SU-DHL-6 (cell line): ENCODE data around the gene TMEM86B.

ENCODE experiments used
- H2AFZ ChIP-seq: fragments of 200-600 bp; sonication (generic); 2 replicates; pipeline ENCODE4 v1.6.1; 2014; ENCODE audit warnings: low read depth, mild to moderate bottlenecking, moderate library complexity, mixed read lengths, antibody characterized with exemption, low read length; ENCODE audit not compliant: severe bottlenecking
- H3F3A ChIP-seq: fragments of 200-600 bp; shearing (Covaris generic); 2 replicates; pipeline ENCODE4 v1.6.0; 2016; ENCODE audit warnings: antibody characterized with exemption, mild to moderate bottlenecking; ENCODE audit not compliant: insufficient read depth
- H3K27ac ChIP-seq: fragments of 200-600 bp; sonication (generic); 2 replicates; pipeline ENCODE4 v1.5.1; 2016; ENCODE audit warnings: low read depth, mild to moderate bottlenecking, low read length, moderate library complexity, mixed read lengths
- H3K27me3 ChIP-seq: fragments of 200-600 bp; sonication (generic), shearing (Covaris generic); 2 replicates; pipeline ENCODE4 v1.6.0; 2014; ENCODE audit warnings: mild to moderate bottlenecking, low read length
- H3K36me3 ChIP-seq: fragments of 200-600 bp; sonication (generic); 2 replicates; pipeline ENCODE4 v1.6.1; 2014; ENCODE audit warnings: mild to moderate bottlenecking, low read length, mixed read lengths
- H3K4me2 ChIP-seq: fragments of 300-600, 200-600 bp; shearing (Covaris generic), sonication (generic); 2 replicates; pipeline ENCODE4 v1.6.0; 2014; ENCODE audit warnings: low read length, low read depth, mild to moderate bottlenecking; ENCODE audit not compliant: poor library complexity, severe bottlenecking
- H3K4me3 ChIP-seq: fragments of 200-600 bp; sonication (generic); 2 replicates; pipeline ENCODE4 v1.5.1; 2014; ENCODE audit warnings: antibody characterized with exemption, low read length, mild to moderate bottlenecking, mixed read lengths; ENCODE audit not compliant: insufficient read depth, poor library complexity, severe bottlenecking
- H3K79me2 ChIP-seq: fragments of 200-600 bp; sonication (generic); 2 replicates; pipeline ENCODE4 v1.6.1; 2014; ENCODE audit warnings: mild to moderate bottlenecking, low read length, moderate library complexity; ENCODE audit not compliant: insufficient read depth
- H3K9ac ChIP-seq: fragments of 200-600 bp; sonication (generic); 2 replicates; pipeline ENCODE4 v1.7.0; 2014; ENCODE audit warnings: mild to moderate bottlenecking, low read length
- H3K9me2 ChIP-seq: fragments of 200-600 bp; sonication (generic); replicated peaks from 2 replicates; pipeline ENCODE4 v1.6.1; 2014; ENCODE audit warnings: low read length; ENCODE audit not compliant: insufficient read depth
- H3K9me3 ChIP-seq: fragments of 200-600 bp; sonication (generic); 2 replicates; pipeline ENCODE4 v1.6.1; 2014; ENCODE audit warnings: low read length, mixed read lengths; ENCODE audit not compliant: insufficient read depth
- H4K20me1 ChIP-seq: fragments of 200-600 bp; sonication (generic); 2 replicates; pipeline ENCODE4 v1.6.1; 2014; ENCODE audit warnings: low read depth, mild to moderate bottlenecking, antibody characterized with exemption, low read length, moderate library complexity, mixed read lengths
- CTCF ChIP-seq: fragments of 200-600 bp; sonication (generic); IDR thresholded peaks from one replicate; pipeline ENCODE4 v1.5.1; 2017; ENCODE audit warnings: antibody characterized with exemption, mild to moderate bottlenecking, low read length, moderate library complexity; ENCODE audit not compliant: insufficient read depth, poor library complexity, severe bottlenecking
- EZH2phosphoT487 ChIP-seq: fragments of 200-600 bp; sonication (generic), shearing (Covaris generic); conservative IDR thresholded peaks from 2 replicates; pipeline ENCODE4 v1.6.1; 2018; ENCODE audit warnings: mild to moderate bottlenecking, antibody characterized with exemption, low read length, moderate library complexity, mixed read lengths

TMEM86B gene

DNA sequence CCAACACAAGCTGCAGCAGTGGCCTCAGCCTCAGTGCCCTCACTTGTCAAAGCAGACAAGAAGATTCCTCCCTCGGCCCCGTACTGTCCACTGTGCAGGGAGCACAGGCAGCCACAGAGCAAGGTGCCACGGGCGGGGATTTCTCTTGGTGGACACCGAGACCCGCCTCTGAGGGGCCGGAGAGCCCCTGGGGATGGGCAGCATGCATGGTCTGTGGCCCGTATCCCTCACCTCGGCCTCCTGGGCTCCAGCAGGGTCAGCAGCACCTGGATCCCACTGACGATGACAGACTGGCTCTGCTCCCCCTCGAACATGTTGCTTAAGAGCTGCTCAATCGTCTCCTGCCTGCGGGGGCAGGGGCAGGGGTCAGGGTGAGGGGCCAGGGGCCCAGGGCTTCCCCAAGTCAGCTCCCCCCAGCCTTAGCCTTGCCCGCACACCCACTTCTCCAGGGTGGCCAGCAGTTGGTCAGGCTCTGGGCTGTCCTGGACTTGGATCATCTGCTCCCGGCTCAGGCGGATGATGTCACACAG lies 13.4 kb upstream of the TMEM86B start:
- H3K36me3 ChIP-seq, result peaks cover 3% of the 10 kb centered on the region; the same call in 1 of the 2 replicates
- H3K9me3 ChIP-seq, result no peaks in the 10 kb centered on the region
- H3K27ac ChIP-seq, result no peak overlapping the region
- TF ChIP-seq EZH2phosphoT487 (no peak), CTCF (no peak)
- H4K20me1 ChIP-seq, result no peaks in the 10 kb centered on the region
- H3K79me2 ChIP-seq, result peaks cover 5% of the 10 kb centered on the region; the same call in 1 of the 2 replicates
- no peak overlapping the region for H3K4me2 ChIP-seq
- no peak overlapping the region for H3K9ac ChIP-seq
- no peak overlapping the region for H2AFZ ChIP-seq
- H3K4me3 ChIP-seq, result no peak overlapping the region
- H3K9me2 ChIP-seq, result no peaks in the 10 kb centered on the region
- no peaks in the 10 kb centered on the region for H3K27me3 ChIP-seq
- no peaks in the 10 kb centered on the region for H3F3A ChIP-seq

DNA sequence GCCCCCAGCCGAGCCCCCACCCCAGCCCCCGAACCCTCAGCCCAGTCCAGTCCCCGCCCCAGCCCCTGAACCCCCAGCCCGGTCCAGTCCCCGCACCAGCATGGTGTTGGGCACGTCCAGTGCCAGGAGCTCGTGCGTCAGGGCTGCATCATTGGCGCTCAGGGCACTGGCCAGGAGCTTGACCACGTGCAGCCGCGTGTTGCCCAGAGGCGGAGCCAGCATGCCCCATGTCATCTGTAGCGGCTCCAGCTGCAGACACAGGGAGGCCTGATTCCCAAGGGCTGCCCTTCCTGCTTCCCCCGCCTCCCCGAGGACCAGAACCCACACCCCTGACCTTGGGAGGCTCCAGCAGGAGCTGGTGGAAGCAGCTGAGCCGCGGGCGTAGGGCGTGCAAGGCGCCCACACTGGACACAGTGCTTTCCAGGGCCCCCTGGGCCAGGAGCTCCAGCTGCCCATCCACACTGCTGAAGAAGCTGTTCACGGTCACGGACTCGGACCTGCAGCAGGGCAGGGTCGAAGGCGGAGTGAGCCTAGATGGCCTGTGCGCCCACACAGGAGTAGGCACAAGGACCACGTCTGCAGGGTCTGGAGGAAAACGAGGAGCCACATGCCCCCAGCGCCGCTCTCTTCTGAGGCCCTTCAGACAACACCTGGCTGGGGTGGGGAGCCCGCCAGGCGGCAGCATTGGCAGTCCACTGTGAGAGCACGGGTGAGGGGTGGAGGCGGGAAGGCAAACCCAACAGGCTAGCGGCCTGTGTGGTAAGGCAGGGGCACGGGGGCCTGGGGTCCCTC lies 12.8 kb upstream of the TMEM86B start:
- Histone ChIP-seq H3K9me3 (no peaks in the 10 kb centered on the region), H4K20me1 (no peaks in the 10 kb centered on the region), H2AFZ (no peak overlapping the region), H3K9me2 (no peaks in the 10 kb centered on the region), H3K79me2 (no peaks in the 10 kb centered on the region; the same call in 1 of the 2 replicates), H3F3A (no peaks in the 10 kb centered on the region), H3K4me2 (no peak overlapping the region), H3K27ac (no peak overlapping the region), H3K9ac (no peak overlapping the region), H3K27me3 (no peaks in the 10 kb centered on the region), H3K36me3 (peaks cover 10% of the 10 kb centered on the region), H3K4me3 (no peak overlapping the region)
- TF ChIP-seq EZH2phosphoT487 (no peak), CTCF (no peak)

- Histone ChIP-seq H2AFZ (no peak overlapping the region), H3K9me3 (no peaks in the 10 kb centered on the region), H3K4me2 (no peak overlapping the region), H3F3A (no peaks in the 10 kb centered on the region), H3K9ac (no peak overlapping the region), H3K79me2 (no peaks in the 10 kb centered on the region; the same call in 1 of the 2 replicates), H3K4me3 (no peak overlapping the region), H4K20me1 (no peaks in the 10 kb centered on the region), H3K9me2 (no peaks in the 10 kb centered on the region), H3K27me3 (no peaks in the 10 kb centered on the region), H3K36me3 (peaks cover 8% of the 10 kb centered on the region; the same call in 1 of the 2 replicates), H3K27ac (no peak overlapping the region)
- TF ChIP-seq CTCF, result no peak
- TF ChIP-seq EZH2phosphoT487, result no peak
Measured at GRCh38 chr19:55240713-55241020, 12.1 kb upstream of the TMEM86B start.
